Effector CD4-positive, alpha-beta T cell (primary cell): ENCODE results near the gene RFPL4A. TPM values are rescaled to one million over a fixed set of nuclear protein-coding genes. Genes with fewer than 3 reads are reported as not detected.
"Not testable (repeated sequence)": the region's sequence is repeated elsewhere in the genome, so short reads cannot be mapped to it uniquely, and the experiment has no call there.

Source experiments
- DNase-seq: peaks from one replicate; pipeline ENCODE4 v3.0.0-alpha.2; 2020
- total RNA-seq: gene quantifications from one replicate; lab custom pipeline; 2026; lab: John Stamatoyannopoulos, UW

RFPL4A gene
- total RNA-seq: not detected

- DNase-seq: not testable (repeated sequence)
Observed at GRCh38 chr19:55758797-55759196, at the start of gene RFPL4A. TSS of gene RFPL4A (plus strand) at chr19:55759097. CDS start at chr19:55761801, 2,704 bp downstream.

DNA sequence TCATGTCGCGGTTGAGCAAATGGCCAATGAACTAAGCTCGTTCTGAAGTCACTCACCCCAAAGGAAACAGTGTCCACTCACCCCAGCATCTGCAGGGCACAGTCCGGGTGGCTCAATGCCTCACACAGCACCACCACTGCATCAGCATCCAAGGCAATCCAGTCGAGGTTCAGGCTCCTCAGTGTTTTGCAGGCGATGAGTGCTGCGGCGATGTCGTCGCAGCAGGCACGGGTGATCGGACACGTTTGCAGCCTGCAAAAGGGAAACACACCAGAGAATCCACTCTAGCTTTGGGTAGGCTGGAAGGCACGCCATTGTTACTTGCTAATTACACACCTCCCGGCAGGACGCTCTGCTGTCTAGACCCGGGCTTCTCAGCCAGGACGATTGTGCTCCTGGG lies 47.2 kb upstream of the RFPL4A start:
- no peak for DNase-seq

DNA sequence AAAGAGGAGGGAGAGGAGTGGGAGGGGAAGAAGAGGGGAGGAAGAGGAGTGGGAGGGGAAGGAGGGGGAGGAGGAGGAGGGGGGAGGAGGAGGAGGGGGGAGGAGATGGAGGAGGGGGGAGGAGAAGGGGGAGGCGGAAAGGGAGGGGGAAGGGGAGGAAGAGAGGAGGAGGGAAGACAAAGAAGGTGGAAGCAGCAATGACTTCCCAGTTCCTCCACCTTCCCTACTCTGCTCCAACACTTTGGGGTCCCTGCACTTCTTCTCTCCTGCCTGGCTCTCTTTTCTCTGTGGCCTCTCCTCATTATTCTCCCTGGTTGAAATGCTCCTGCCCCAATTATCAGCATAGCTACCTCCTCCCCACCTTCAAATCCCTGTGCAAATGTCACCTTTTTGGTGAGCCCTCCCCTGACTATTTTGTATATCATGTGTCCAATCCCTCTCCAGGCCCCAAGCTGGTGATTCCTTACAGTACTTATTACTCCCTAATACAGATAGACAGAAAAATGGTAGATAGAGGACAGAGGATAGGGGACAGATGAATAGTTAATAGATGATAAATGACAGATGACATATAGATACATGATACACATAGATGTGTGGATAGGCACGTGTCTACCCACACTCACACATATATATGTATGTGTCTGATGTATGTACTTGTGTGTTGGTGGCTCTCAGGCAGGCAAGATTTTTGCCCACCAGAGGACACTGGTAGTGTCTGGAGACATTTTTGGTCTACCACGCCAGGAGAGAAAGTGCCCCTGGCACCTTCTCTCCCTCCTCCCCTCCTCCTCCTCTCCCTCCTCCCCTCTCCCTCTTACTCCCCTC lies 45.9 kb upstream of the RFPL4A start:
- no peak for DNase-seq

DNA sequence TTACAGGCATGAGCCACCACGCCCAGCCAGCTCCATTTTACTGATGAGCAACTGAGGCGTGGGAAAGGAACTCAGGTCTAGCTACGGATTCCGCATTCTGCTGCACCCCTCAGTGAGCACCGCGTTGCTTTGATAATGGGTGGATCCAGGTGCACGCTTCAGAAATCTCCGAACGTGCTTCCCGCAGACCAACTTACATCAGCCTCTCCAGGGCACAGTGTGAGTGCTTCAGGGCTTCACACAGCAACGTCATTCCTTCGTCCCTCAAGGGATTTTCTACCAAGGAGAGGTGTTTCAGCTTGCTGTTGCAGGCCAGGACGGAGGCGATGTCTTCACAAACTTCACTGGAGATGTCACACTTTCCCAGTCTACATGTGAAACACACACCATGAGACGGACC lies 42.4 kb upstream of the RFPL4A start:
- DNase-seq: no peak

DNA sequence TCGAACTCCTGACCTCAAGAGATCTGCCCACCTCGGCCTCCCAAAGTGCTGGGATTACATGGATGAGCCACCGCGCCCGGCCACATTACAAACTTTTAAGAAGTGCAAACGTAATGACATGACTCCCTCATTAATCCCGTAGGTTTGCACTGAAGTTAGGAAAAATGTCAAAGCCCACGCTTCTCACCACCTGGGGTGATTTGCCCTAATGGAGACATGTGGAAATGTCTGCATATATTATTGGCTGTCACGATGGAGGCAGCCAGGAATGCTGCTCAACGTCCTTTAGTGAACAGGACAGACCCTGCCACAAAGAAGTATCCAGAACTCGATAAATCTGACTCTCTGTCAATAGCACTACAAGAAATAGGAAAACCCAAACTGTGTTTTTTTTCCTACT lies 41.6 kb upstream of the RFPL4A start:
- DNase-seq: no peak

GRCh38 chr19:55717879-55718711 lies 40.8 kb upstream of the RFPL4A start:
- not testable (repeated sequence) for DNase-seq

- no peak for DNase-seq
Observed at GRCh38 chr19:55720214-55720746, 38.6 kb upstream of the RFPL4A start.

DNA sequence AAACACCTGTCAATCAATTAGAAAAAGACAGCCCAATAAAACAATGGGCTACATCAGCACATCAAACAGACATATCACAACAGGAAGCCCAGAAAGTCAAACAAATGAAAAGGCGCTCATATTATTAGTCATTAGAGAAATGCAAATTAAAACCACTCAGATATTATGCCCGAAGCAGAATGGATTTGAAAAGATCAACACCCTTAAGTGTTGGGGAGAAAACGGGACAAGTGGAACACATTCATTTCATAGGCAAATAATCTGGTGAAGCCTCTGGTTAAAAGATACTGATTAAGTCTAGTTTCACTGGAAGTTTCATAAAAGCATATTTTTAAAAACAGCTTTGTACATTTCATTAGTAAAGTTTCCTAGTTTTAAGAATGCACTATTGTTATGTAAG lies 38.1 kb upstream of the RFPL4A start:
- DNase-seq: no peak

- no peak for DNase-seq
Observed at GRCh38 chr19:55723491-55723890, 35.4 kb upstream of the RFPL4A start.

DNA sequence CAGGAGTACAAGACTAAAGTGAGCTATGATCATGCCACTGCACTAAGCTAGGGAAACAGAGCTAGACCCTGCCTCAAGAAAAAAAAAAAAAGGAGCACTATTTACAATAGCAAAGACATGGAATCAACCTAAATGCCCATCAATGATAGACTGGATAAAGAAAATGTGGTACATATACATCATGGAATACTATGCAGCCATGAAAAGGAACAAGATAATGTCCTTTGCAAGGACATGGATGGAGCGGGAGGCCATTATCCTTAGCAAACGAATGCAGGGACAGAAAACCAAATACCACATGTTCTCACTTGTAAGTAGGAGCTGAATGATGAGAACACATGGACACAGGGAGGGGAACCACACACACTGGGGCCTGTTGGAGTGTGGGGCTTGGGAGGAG lies 28.5 kb upstream of the RFPL4A start:
- not testable (repeated sequence) for DNase-seq

DNA sequence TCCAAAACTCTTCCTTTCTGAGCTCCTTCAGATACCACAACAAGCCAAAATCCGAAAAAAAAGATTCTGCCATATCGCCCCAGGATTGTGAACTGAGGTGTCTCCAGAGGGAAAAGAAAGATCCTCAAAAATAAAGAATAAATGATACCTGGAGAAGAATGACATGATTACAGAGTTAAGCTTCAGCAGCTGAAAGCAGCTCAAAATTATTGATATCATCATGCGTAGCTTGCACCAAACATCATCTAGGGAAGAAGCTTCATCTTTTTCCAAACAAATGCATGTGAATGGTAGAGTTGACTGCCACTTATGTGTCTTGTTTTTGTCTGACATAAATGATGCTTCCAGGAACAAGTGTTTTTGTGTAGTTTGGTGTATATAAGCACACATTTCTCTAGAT lies 20.6 kb upstream of the RFPL4A start, which contains the start of gene NLRP9:
Gene NLRP9, minus strand, starts transcription at position 101 of the 400 bp plus-strand sequence. Its CDS starts 28 bp downstream, at position 73.
- no peak for DNase-seq

- no peak for DNase-seq
Observed at GRCh38 chr19:55750715-55751114, 8.2 kb upstream of the RFPL4A start.

DNA sequence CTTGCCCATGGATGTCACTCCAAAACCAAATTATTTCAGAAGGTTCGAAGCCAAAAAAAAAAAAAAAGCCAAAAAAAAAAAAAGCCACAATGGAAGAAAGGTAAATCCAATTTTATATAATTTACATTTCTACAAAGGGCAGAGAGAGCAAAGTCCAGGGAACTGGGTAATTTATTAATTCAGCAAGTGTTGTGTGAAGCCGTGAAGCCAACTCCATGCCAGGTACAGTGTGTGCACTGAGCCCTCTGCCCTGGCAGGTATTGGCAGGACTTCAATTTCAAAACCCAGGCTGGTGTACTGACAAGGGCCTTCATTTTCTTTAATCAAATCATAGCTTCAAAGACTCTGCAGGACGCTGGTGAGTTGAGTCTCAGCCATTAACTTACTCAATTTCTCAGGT lies 5.5 kb upstream of the RFPL4A start:
- no peak for DNase-seq

GRCh38 chr19:55756808-55757207 lies 2.1 kb upstream of the RFPL4A start:
- not testable (repeated sequence) for DNase-seq

- no peak for DNase-seq
Observed at GRCh38 chr19:55766466-55766865, 7.6 kb downstream of the RFPL4A start.

GRCh38 chr19:55768818-55769217 lies 9.9 kb downstream of the RFPL4A start, which contains the start of gene RFPL4AL1:
TSS of gene RFPL4AL1 (plus strand) at chr19:55769118. CDS start at chr19:55771805, 2,687 bp downstream.
- DNase-seq: not testable (repeated sequence)

GRCh38 chr19:55769632-55770031 lies 10.7 kb downstream of the RFPL4A start:
- DNase-seq: not testable (repeated sequence)

- DNase-seq: no peak
Observed at GRCh38 chr19:55777528-55777927, 18.6 kb downstream of the RFPL4A start.

- no peak for DNase-seq
Observed at GRCh38 chr19:55778331-55778730, 19.4 kb downstream of the RFPL4A start.

DNA sequence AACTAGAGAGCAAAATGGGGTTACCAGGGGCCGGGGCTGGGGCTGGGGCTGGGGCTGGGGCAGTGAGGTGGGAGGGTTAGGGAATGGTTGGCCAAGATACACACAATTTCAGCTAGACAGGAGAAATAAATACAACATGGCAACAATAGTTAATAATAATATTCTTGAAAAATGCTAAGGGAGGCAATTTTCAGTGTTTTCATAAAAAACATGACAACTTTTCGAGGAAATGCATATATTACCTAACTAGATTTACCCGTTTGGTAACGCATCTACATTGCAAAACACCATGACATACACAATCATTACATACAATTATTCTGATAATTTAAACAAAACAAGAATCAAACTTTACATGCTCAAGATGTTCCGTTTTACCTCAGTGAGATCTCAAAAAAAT lies 22.2 kb downstream of the RFPL4A start:
- DNase-seq: no peak

- no peak for DNase-seq
Observed at GRCh38 chr19:55795021-55795420, 36.1 kb downstream of the RFPL4A start.

GRCh38 chr19:55801416-55801815 lies 42.5 kb downstream of the RFPL4A start:
- no peak for DNase-seq

- DNase-seq: no peak
Observed at GRCh38 chr19:55802281-55802680, 43.4 kb downstream of the RFPL4A start.
